Measurements from ENCODE around the gene PCED1A. TPM values are rescaled to one million over a fixed set of nuclear protein-coding genes. Genes with fewer than 3 reads are reported as not detected.

The PCED1A gene
- total RNA-seq, 4 donors from 2014 or later: 2.6 to 9.3 (median 5.7) TPM

DNA sequence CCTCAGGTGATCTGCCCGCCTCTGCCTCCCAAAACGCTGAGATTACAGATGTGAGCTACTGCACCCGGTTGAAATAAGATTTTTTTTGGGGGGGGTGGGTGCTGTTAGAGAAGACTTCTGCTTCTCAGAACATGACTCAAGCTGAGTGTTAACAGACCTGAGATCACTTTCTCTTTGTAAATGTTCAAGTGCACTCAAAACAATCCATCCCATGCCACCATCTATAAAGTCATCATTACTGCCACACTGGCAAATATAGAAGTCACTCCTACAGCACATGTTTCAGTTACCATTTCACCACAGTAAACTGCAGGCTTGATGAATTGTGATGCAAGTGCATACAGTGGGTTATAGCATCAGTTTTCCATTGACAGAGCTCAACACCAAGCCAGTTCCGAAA, 9.1 kb upstream of the PCED1A start:
- Histone ChIP-seq H3K36me3 (no peaks in the 10 kb centered on the region), H3K4me1 (peaks cover 0 to 5% of the 10 kb centered on the region in 2 donors), H3K27ac (no peak overlapping the region), H3K27me3 (no peaks in the 10 kb centered on the region), H3K4me3 (no peak overlapping the region), H3K9me3 (no peaks in the 10 kb centered on the region)
- intact Hi-C loops (cut with DNase I; ENCODE audit: low total_unique reads) (no loop called here), in situ Hi-C loops (cut with MboI; ENCODE audit: low sequenced_read_pairs in 4 of 4) (loop anchor here in 1 of 4 donors (25.0 kb wide), 1 partner anchor 1737 kb away; the partner anchor contains the start of gene PSMF1)
- no peak for DNase-seq
- no peak for ATAC-seq
- no peak for TF ChIP-seq POLR2A (IDR thresholded peaks at IDR 0.05)
- TF ChIP-seq, protein P1, sequence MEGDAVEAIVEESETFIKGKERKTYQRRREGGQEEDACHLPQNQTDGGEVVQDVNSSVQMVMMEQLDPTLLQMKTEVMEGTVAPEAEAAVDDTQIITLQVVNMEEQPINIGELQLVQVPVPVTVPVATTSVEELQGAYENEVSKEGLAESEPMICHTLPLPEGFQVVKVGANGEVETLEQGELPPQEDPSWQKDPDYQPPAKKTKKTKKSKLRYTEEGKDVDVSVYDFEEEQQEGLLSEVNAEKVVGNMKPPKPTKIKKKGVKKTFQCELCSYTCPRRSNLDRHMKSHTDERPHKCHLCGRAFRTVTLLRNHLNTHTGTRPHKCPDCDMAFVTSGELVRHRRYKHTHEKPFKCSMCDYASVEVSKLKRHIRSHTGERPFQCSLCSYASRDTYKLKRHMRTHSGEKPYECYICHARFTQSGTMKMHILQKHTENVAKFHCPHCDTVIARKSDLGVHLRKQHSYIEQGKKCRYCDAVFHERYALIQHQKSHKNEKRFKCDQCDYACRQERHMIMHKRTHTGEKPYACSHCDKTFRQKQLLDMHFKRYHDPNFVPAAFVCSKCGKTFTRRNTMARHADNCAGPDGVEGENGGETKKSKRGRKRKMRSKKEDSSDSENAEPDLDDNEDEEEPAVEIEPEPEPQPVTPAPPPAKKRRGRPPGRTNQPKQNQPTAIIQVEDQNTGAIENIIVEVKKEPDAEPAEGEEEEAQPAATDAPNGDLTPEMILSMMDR (IDR thresholded peaks at IDR 0.05 in 4 of 5, conservative IDR thresholded peaks at IDR 0.05 in 1 of 5): no peak

DNA sequence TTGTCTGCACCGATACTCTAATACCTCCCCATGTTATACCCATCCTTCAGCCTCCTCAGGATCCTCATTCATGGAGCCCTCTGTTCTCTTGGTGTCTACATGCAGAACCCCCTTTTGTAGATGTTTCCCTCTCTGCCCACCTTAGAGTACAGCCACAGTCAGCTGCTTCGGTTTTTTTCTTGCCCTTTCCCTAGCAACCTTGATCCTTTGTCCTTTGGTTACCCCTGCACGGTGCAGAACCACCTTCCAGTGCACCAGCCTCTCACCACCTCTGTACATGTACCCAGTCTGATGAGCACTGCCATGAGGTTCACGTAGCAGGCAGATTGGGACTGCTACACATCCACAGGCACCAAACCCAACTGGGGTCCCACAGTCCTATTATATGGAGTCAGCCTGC, 7.3 kb upstream of the PCED1A start:
- H3K36me3 ChIP-seq: no peaks in the 10 kb centered on the region
- DNase-seq (no peak), ATAC-seq (no peak)
- H3K27ac ChIP-seq: no peak overlapping the region
- TF ChIP-seq, protein P1 (IDR thresholded peaks at IDR 0.05 in 4 of 5, conservative IDR thresholded peaks at IDR 0.05 in 1 of 5): no peak
- TF ChIP-seq POLR2A (IDR thresholded peaks at IDR 0.05): no peak
- H3K9me3 ChIP-seq: no peaks in the 10 kb centered on the region
- no peak overlapping the region for H3K4me3 ChIP-seq
- intact Hi-C loops (cut with DNase I; ENCODE audit: low total_unique reads): no loop called here
- H3K4me1 ChIP-seq: peaks cover 0 to 5% of the 10 kb centered on the region in 2 donors
- H3K27me3 ChIP-seq: no peaks in the 10 kb centered on the region
- in situ Hi-C loops (cut with MboI; ENCODE audit: low sequenced_read_pairs in 4 of 4): loop anchor here in 1 of 4 donors (25.0 kb wide), 1 partner anchor 1736 kb away; the partner anchor contains the start of gene PSMF1

- ATAC-seq (no peak), DNase-seq (no peak)
- H3K27me3 ChIP-seq: no peaks in the 10 kb centered on the region
- peaks cover 4 to 6% of the 10 kb centered on the region in 2 donors for H3K4me1 ChIP-seq
- H3K4me3 ChIP-seq: no peak overlapping the region
- intact Hi-C loops (cut with DNase I; ENCODE audit: low total_unique reads): no loop called here
- no peak overlapping the region for H3K27ac ChIP-seq
- TF ChIP-seq, protein P1 (IDR thresholded peaks at IDR 0.05 in 4 of 5, conservative IDR thresholded peaks at IDR 0.05 in 1 of 5): no peak
- no peak for TF ChIP-seq POLR2A (IDR thresholded peaks at IDR 0.05)
- H3K9me3 ChIP-seq: no peaks in the 10 kb centered on the region
- in situ Hi-C loops (cut with MboI; ENCODE audit: low sequenced_read_pairs in 4 of 4): loop anchor here in 1 of 4 donors (25.0 kb wide), 1 partner anchor 1734 kb away; the partner anchor contains the start of gene PSMF1
- no peaks in the 10 kb centered on the region for H3K36me3 ChIP-seq
Observed at GRCh38 chr20:2846698-2847097, 6.2 kb upstream of the PCED1A start.

- Histone ChIP-seq H3K36me3 (no peaks in the 10 kb centered on the region), H3K27ac (no peak overlapping the region), H3K27me3 (no peaks in the 10 kb centered on the region), H3K4me3 (no peak overlapping the region), H3K4me1 (peaks cover 9 to 11% of the 10 kb centered on the region in 2 donors), H3K9me3 (no peaks in the 10 kb centered on the region)
- ATAC-seq (no peak), DNase-seq (no peak)
- TF ChIP-seq POLR2A (IDR thresholded peaks at IDR 0.05): no peak
- TF ChIP-seq, protein P1 (IDR thresholded peaks at IDR 0.05 in 4 of 5, conservative IDR thresholded peaks at IDR 0.05 in 1 of 5): no peak
- intact Hi-C loops (cut with DNase I; ENCODE audit: low total_unique reads): no loop called here
- in situ Hi-C loops (cut with MboI; ENCODE audit: low sequenced_read_pairs in 4 of 4): loop anchor here in 1 of 4 donors (25.0 kb wide), 1 partner anchor 1733 kb away; the partner anchor contains the start of gene PSMF1
Observed at GRCh38 chr20:2845607-2846006, 5.2 kb upstream of the PCED1A start.
